Neuronal stem cell (in vitro differentiated cells): Measurements from ENCODE around the gene HSD17B14.
A peak's percentile ranks its signal among the peaks of the same experiment; 100 is the strongest.

Source experiments
- DNase-seq: peaks from one replicate; pipeline ENCODE4 v3.0.0-alpha.2; 2013; ENCODE audit warnings: low spot score
- H2AFZ ChIP-seq: one replicate; pipeline ENCODE4 v1.6.1; 2013; ENCODE audit warnings: mild to moderate bottlenecking, low read length, inconsistent platforms
- H2AK5ac ChIP-seq: 2 replicates; pipeline ENCODE4 v1.6.1; 2013; ENCODE audit warnings: low read depth, mild to moderate bottlenecking, inconsistent platforms, low read length, moderate library complexity, mixed read lengths
- H2BK120ac ChIP-seq: 2 replicates; pipeline ENCODE4 v1.6.1; 2013; ENCODE audit warnings: low read depth, mild to moderate bottlenecking, inconsistent platforms, low read length, moderate library complexity, mixed read lengths
- H2BK12ac ChIP-seq: one replicate; pipeline ENCODE4 v1.6.1; 2013; ENCODE audit warnings: low read length, inconsistent platforms
- H2BK15ac ChIP-seq: 2 replicates; pipeline ENCODE4 v1.6.1; 2013; ENCODE audit warnings: mild to moderate bottlenecking, low read length, inconsistent platforms, mixed read lengths
- H2BK5ac ChIP-seq: one replicate; pipeline ENCODE4 v1.6.1; 2013; ENCODE audit warnings: inconsistent platforms, mild to moderate bottlenecking, low read length, moderate library complexity
- H3K14ac ChIP-seq: one replicate; pipeline ENCODE4 v1.6.1; 2013; ENCODE audit warnings: low read length, inconsistent platforms
- H3K18ac ChIP-seq: 2 replicates; pipeline ENCODE4 v1.6.1; 2013; ENCODE audit warnings: low read length, inconsistent platforms
- H3K23ac ChIP-seq: 2 replicates; pipeline ENCODE4 v1.6.1; 2013; ENCODE audit warnings: low read depth, mild to moderate bottlenecking, mixed read lengths, low read length, inconsistent platforms; ENCODE audit not compliant: poor library complexity
- H3K27ac ChIP-seq: replicated peaks from 3 replicates; pipeline ENCODE4 v1.5.1; 2013; ENCODE audit warnings: low read length, inconsistent platforms
- H3K27me3 ChIP-seq, 3 experiments: 2 replicates each; pipeline ENCODE4 v1.6.1; 2013; ENCODE audit warnings: low read length in 3 of 3, mild to moderate bottlenecking in 2 of 3, inconsistent platforms in 1 of 3, low read depth in 1 of 3, mixed read lengths in 1 of 3, moderate library complexity in 1 of 3; ENCODE audit not compliant: control insufficient read depth in 3 of 3, insufficient read depth in 3 of 3
- H3K36me3 ChIP-seq, 2 donors: replicated peaks in 1 of 2; 2 replicates each; pipeline ENCODE4 v1.6.1; 2013; ENCODE audit warnings: low read length in 2 of 2; ENCODE audit not compliant: control insufficient read depth in 2 of 2, insufficient read depth in 2 of 2
- H3K4ac ChIP-seq: 2 replicates; pipeline ENCODE4 v1.6.1; 2013; ENCODE audit warnings: inconsistent platforms, mild to moderate bottlenecking, low read length, moderate library complexity
- H3K4me1 ChIP-seq, 2 donors: 1 replicate in 1 of 2; 2 replicates in 1 of 2; pipeline ENCODE4 v1.6.1; 2013; ENCODE audit warnings: low read length in 2 of 2, low read depth in 1 of 2; ENCODE audit not compliant: control insufficient read depth in 2 of 2, insufficient read depth in 1 of 2
- H3K4me2 ChIP-seq: one replicate; pipeline ENCODE4 v1.6.1; 2013; ENCODE audit warnings: mild to moderate bottlenecking, low read length, inconsistent platforms; ENCODE audit not compliant: insufficient read depth, poor library complexity, severe bottlenecking
- H3K4me3 ChIP-seq, 2 donors: 2 replicates each; pipeline ENCODE4 v1.5.1; 2013; ENCODE audit warnings: low read length in 2 of 2, mild to moderate bottlenecking in 2 of 2, inconsistent platforms in 1 of 2, moderate library complexity in 1 of 2
- H3K79me1 ChIP-seq: one replicate; pipeline ENCODE4 v1.6.1; 2013; ENCODE audit warnings: low read depth, mild to moderate bottlenecking, inconsistent platforms, low read length, moderate library complexity
- H3K9ac ChIP-seq: one replicate; pipeline ENCODE4 v1.6.1; 2013; ENCODE audit warnings: mild to moderate bottlenecking, low read depth, low read length, inconsistent platforms; ENCODE audit not compliant: poor library complexity
- H3K9me3 ChIP-seq, 2 donors: replicated peaks in 1 of 2; 2 replicates each; pipeline versions ENCODE3 to v1.6.1; 2013; ENCODE audit warnings: low read length in 2 of 2, mild to moderate bottlenecking in 2 of 2, inconsistent platforms in 1 of 2, low read depth in 1 of 2, mixed read lengths in 1 of 2, moderate library complexity in 1 of 2; ENCODE audit not compliant: control insufficient read depth in 2 of 2, insufficient read depth in 1 of 2
- H4K8ac ChIP-seq: one replicate; pipeline ENCODE4 v1.6.1; 2013; ENCODE audit warnings: low read depth, mild to moderate bottlenecking, inconsistent platforms, low read length, moderate library complexity
- H4K91ac ChIP-seq: one replicate; pipeline ENCODE4 v1.6.1; 2013; ENCODE audit warnings: low read length, low read depth, mild to moderate bottlenecking, inconsistent platforms; ENCODE audit not compliant: poor library complexity
- WGBS, 2 donors: extraction: QIAGEN DNeasy Blood & Tissue Kit; methylation state at CpG; one replicate each; pipeline ENCODE4 v1.1.7; 2013; ENCODE audit warnings: missing lambda C conversion rate in 2 of 2, mixed read lengths in 1 of 2; ENCODE audit not compliant: insufficient read length in 2 of 2, insufficient replicate concordance in 1 of 2; ENCODE audit errors: extremely low coverage in 2 of 2; 5-methylcytosine and 5-hydroxymethylcytosine counted together

The HSD17B14 gene

DNA sequence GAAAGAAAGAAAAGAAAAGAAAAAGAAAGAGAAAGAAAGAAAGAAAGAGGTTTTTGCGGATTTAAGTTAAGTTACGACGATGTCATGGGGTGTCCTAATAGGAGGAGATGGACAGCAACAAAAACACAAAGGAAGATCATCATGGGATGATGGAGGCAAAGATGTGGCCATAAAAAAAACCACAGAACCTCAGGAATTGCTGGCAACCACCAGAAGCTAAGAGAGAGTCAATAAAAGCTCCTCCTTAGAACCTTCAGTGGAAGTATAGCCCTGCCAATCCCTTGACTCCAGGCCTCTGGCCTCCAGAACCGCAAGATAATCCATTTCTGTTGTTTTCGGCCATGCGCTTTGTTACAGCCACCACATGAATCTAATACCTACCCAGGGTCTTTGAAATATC, 20.6 kb upstream of the HSD17B14 start:
- 100% methylated on average over 1 to 3 of the region's 6 CpGs for WGBS, 2 donors
- no peak overlapping the region for H2AFZ ChIP-seq
- no peak overlapping the region for H3K4me2 ChIP-seq
- H3K9ac ChIP-seq, result no peak overlapping the region
- H2BK15ac ChIP-seq, result no peak overlapping the region
- H2BK12ac ChIP-seq, result no peak overlapping the region
- no peak overlapping the region for H3K23ac ChIP-seq
- no peak overlapping the region for H2AK5ac ChIP-seq
- no peak overlapping the region for H4K8ac ChIP-seq
- no peaks in the 10 kb centered on the region for H3K79me1 ChIP-seq
- H3K4ac ChIP-seq, result no peak overlapping the region
- H3K27ac ChIP-seq, result no peak overlapping the region
- H3K14ac ChIP-seq, result no peak overlapping the region
- no peaks in the 10 kb centered on the region for H3K9me3 ChIP-seq
- H2BK120ac ChIP-seq, result no peak overlapping the region
- H2BK5ac ChIP-seq, result no peak overlapping the region
- no peak overlapping the region for H3K18ac ChIP-seq
- no peak overlapping the region for H4K91ac ChIP-seq
- H3K4me3 ChIP-seq, result no peak overlapping the region
- DNase-seq, result no peak
- peaks cover 2 to 8% of the 10 kb centered on the region in 2 donors for H3K4me1 ChIP-seq
- peaks cover 0 to 57% of the 10 kb centered on the region in 2 donors for H3K36me3 ChIP-seq
- no peaks in the 10 kb centered on the region for H3K27me3 ChIP-seq

GRCh38 chr19:48854103-48854502, 17.8 kb upstream of the HSD17B14 start:
- Histone ChIP-seq H2BK120ac (no peak overlapping the region), H3K79me1 (no peaks in the 10 kb centered on the region), H4K8ac (no peak overlapping the region), H3K27ac (no peak overlapping the region), H3K4me3 (no peak overlapping the region), H4K91ac (no peak overlapping the region), H2AK5ac (peak overlapping the region; percentile 89), H2BK12ac (no peak overlapping the region), H2BK15ac (no peak overlapping the region), H3K4me2 (no peak overlapping the region), H3K23ac (no peak overlapping the region), H2BK5ac (no peak overlapping the region), H3K9ac (no peak overlapping the region), H3K14ac (no peak overlapping the region), H3K18ac (no peak overlapping the region), H3K27me3 (no peaks in the 10 kb centered on the region), H3K4me1 (peaks cover 0 to 8% of the 10 kb centered on the region in 2 donors), H3K9me3 (no peaks in the 10 kb centered on the region), H3K4ac (no peak overlapping the region), H2AFZ (no peak overlapping the region), H3K36me3 (peaks cover 0 to 41% of the 10 kb centered on the region in 2 donors)
- no CpG with 5 or more reads among the region's 7 CpGs for WGBS, 2 donors
- no peak for DNase-seq

GRCh38 chr19:48853483-48853882, 17.2 kb upstream of the HSD17B14 start:
- H3K4me1 ChIP-seq, result peaks cover 0 to 8% of the 10 kb centered on the region in 2 donors
- no peak overlapping the region for H2BK5ac ChIP-seq
- peaks cover 0 to 39% of the 10 kb centered on the region in 2 donors for H3K36me3 ChIP-seq
- H3K79me1 ChIP-seq, result no peaks in the 10 kb centered on the region
- H2BK15ac ChIP-seq, result no peak overlapping the region
- no peak overlapping the region for H3K4me2 ChIP-seq
- H3K18ac ChIP-seq, result no peak overlapping the region
- no CpG with 5 or more reads among the region's 8 CpGs for WGBS, 2 donors
- no peak overlapping the region for H3K23ac ChIP-seq
- H3K27ac ChIP-seq, result no peak overlapping the region
- no peak overlapping the region for H2BK120ac ChIP-seq
- no peak overlapping the region for H3K9ac ChIP-seq
- H3K27me3 ChIP-seq, result no peaks in the 10 kb centered on the region
- no peak overlapping the region for H3K4ac ChIP-seq
- no peak overlapping the region for H3K14ac ChIP-seq
- H2AFZ ChIP-seq, result no peak overlapping the region
- peak overlapping the region; percentile 89 for H2AK5ac ChIP-seq
- H3K9me3 ChIP-seq, result no peaks in the 10 kb centered on the region
- no peak for DNase-seq
- no peak overlapping the region for H3K4me3 ChIP-seq
- H2BK12ac ChIP-seq, result no peak overlapping the region
- no peak overlapping the region for H4K91ac ChIP-seq
- no peak overlapping the region for H4K8ac ChIP-seq

DNA sequence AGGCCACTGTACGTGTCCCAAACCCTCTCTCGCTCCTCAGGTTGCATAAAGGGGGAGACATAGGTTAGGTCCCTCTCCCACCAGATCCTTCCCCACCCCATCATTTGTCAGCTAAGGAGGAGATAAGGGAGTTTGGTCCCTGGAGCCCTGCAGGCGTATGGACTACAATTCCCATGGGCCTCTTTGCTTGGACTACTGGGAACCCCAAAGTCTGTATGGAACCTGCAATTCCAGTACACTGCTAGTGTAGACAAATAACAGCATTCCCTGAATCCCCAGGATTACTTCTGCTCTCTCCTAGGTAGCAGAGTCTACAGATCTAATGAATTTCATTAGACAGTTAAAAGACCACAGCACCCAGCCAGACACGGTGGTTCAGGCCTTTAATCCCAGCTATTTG, 16.0 kb upstream of the HSD17B14 start:
- WGBS, 2 donors, result no CpG with 5 or more reads among the region's 4 CpGs
- no peak for DNase-seq
- Histone ChIP-seq H2AFZ (no peak overlapping the region), H3K79me1 (no peaks in the 10 kb centered on the region), H3K4ac (no peak overlapping the region), H3K9me3 (no peaks in the 10 kb centered on the region), H3K9ac (no peak overlapping the region), H3K14ac (no peak overlapping the region), H2BK5ac (no peak overlapping the region), H2BK15ac (no peak overlapping the region), H3K27ac (no peak overlapping the region), H2BK12ac (no peak overlapping the region), H4K8ac (no peak overlapping the region), H3K36me3 (peaks cover 0 to 39% of the 10 kb centered on the region in 2 donors), H3K18ac (no peak overlapping the region), H4K91ac (no peak overlapping the region), H3K23ac (no peak overlapping the region), H3K4me2 (no peak overlapping the region), H3K27me3 (no peaks in the 10 kb centered on the region), H3K4me1 (peaks cover 0 to 4% of the 10 kb centered on the region in 2 donors), H3K4me3 (no peak overlapping the region), H2BK120ac (no peak overlapping the region), H2AK5ac (no peak overlapping the region)
